Neural cell (in vitro differentiated cells): Measurements from ENCODE around the gene PRKCQ. TPM values are rescaled to one million over a fixed set of nuclear protein-coding genes. Genes with fewer than 3 reads are reported as not detected.

Experiments used
- H2AFZ ChIP-seq: fragments of 200-600, 300-800 bp; sonication (generic), shearing (Covaris generic); 2 replicates; pipeline ENCODE4 v1.6.0; 2014; ENCODE audit warnings: low read depth, mild to moderate bottlenecking, antibody characterized with exemption, low read length, moderate library complexity
- H3F3A ChIP-seq: fragments of 200-600 bp; shearing (Covaris generic); 2 replicates; pipeline ENCODE4 v1.6.1; 2016; ENCODE audit warnings: mild to moderate bottlenecking, moderate library complexity, mixed read lengths, antibody characterized with exemption, low read length; ENCODE audit not compliant: insufficient read depth, poor library complexity, severe bottlenecking
- H3K27ac ChIP-seq: fragments of 200-600, 300-800 bp; sonication (generic), shearing (Covaris generic); 2 replicates; pipeline ENCODE4 v1.5.1; 2014; ENCODE audit warnings: mild to moderate bottlenecking, low read length, moderate library complexity
- H3K27me3 ChIP-seq: fragments of 300-800, 200-600 bp; sonication (generic), shearing (Covaris generic); 2 replicates; pipeline ENCODE4 v1.6.0; 2014; ENCODE audit warnings: mild to moderate bottlenecking, low read depth, low read length, moderate library complexity; ENCODE audit not compliant: insufficient read depth
- H3K36me3 ChIP-seq: fragments of 300-800, 200-600 bp; sonication (generic), shearing (Covaris generic); 2 replicates; pipeline ENCODE4 v1.5.1; 2014; ENCODE audit warnings: mild to moderate bottlenecking, antibody characterized with exemption, low read length, moderate library complexity; ENCODE audit not compliant: insufficient read depth
- H3K4me2 ChIP-seq: fragments of 300-800, 200-600 bp; sonication (generic), shearing (Covaris generic); 2 replicates; pipeline ENCODE4 v1.6.0; 2014; ENCODE audit warnings: mild to moderate bottlenecking, low read length
- H3K4me3 ChIP-seq: fragments of 300-800, 200-600 bp; sonication (generic), shearing (Covaris generic); 2 replicates; pipeline ENCODE4 v1.5.1; 2014; ENCODE audit warnings: mild to moderate bottlenecking, low read length, moderate library complexity
- H3K79me2 ChIP-seq: fragments of 200-600 bp; shearing (Covaris generic); replicated peaks from 2 replicates; pipeline ENCODE4 v1.6.0; 2014; ENCODE audit warnings: mild to moderate bottlenecking, low read length, moderate library complexity; ENCODE audit not compliant: insufficient read depth
- H3K9ac ChIP-seq: fragments of 300-800, 200-600 bp; sonication (generic), shearing (Covaris generic); 2 replicates; pipeline ENCODE4 v1.6.1; 2016; ENCODE audit warnings: mild to moderate bottlenecking, low read length, mixed read lengths
- H3K9me2 ChIP-seq: fragments of 200-600 bp; shearing (Covaris generic); 2 replicates; pipeline ENCODE4 v1.6.1; 2016; ENCODE audit warnings: mild to moderate bottlenecking, low read length, mixed read lengths; ENCODE audit not compliant: insufficient read depth
- H3K9me3 ChIP-seq: fragments of 200-600, 300-800 bp; sonication (generic), shearing (Covaris generic); 2 replicates; pipeline ENCODE4 v1.6.1; 2016; ENCODE audit warnings: mild to moderate bottlenecking, mixed run types, low read length, moderate library complexity, mixed read lengths
- H4K20me1 ChIP-seq: fragments of 200-600 bp; shearing (Covaris generic); 2 replicates; pipeline ENCODE4 v1.6.1; 2016; ENCODE audit warnings: mild to moderate bottlenecking, mixed run types; ENCODE audit not compliant: insufficient read depth
- CTCF ChIP-seq: fragments of 450-650 bp; IDR thresholded peaks from 2 replicates; pipeline ENCODE4 v1.5.1; 2014; ENCODE audit warnings: antibody characterized with exemption, mild to moderate bottlenecking, moderate library complexity; ENCODE audit not compliant: poor library complexity, severe bottlenecking
- EP300 ChIP-seq: fragments of 450-650 bp; conservative IDR thresholded peaks from 2 replicates; pipeline ENCODE4 v1.6.1; 2014; ENCODE audit warnings: antibody characterized with exemption, mild to moderate bottlenecking, moderate library complexity; ENCODE audit not compliant: poor library complexity, severe bottlenecking
- EZH2 ChIP-seq: fragments of 200-600, 300-800 bp; shearing (Covaris generic), sonication (generic); IDR thresholded peaks from 2 replicates; pipeline ENCODE4 v1.6.1; 2014; ENCODE audit warnings: antibody characterized with exemption, low read length, borderline replicate concordance, mild to moderate bottlenecking; ENCODE audit not compliant: insufficient read depth, poor library complexity, severe bottlenecking
- MXI1 ChIP-seq: fragments of 450-650 bp; conservative IDR thresholded peaks from 2 replicates; pipeline ENCODE4 v1.6.1; 2014; ENCODE audit warnings: antibody characterized with exemption, mild to moderate bottlenecking; ENCODE audit not compliant: poor library complexity, severe bottlenecking
- POLR2AphosphoS5 ChIP-seq: IDR thresholded peaks from 2 replicates; pipeline ENCODE4 v1.6.1; 2012
- RAD21 ChIP-seq: fragments of 450-650 bp; conservative IDR thresholded peaks from 2 replicates; pipeline ENCODE4 v1.6.1; 2014; ENCODE audit warnings: antibody characterized with exemption, mild to moderate bottlenecking, moderate library complexity
- REST ChIP-seq: IDR thresholded peaks from 2 replicates; pipeline ENCODE4 v1.6.1; 2012; ENCODE audit warnings: borderline replicate concordance
- SMC3 ChIP-seq: fragments of 450-650 bp; conservative IDR thresholded peaks from 2 replicates; pipeline ENCODE4 v1.6.1; 2014; ENCODE audit warnings: antibody characterized with exemption, mild to moderate bottlenecking, moderate library complexity; ENCODE audit not compliant: poor library complexity
- TAF1 ChIP-seq: IDR thresholded peaks from 2 replicates; pipeline ENCODE4 v1.6.1; 2012; ENCODE audit warnings: low read depth
- polyA plus RNA-seq: library from polyadenylated mRNA; depleted of rRNA; stranded (reverse); fragments of >200 nt; gene quantifications from 2 replicates; pipeline ENCODE4 v1.2.3, GENCODE V29; 2014

Gene PRKCQ
- polyA plus RNA-seq, 1 donor from 2014 or later: 0.61 TPM

GRCh38 chr10:6528198-6528950 is 51.7 kb downstream of the PRKCQ start:
- TF ChIP-seq MXI1: no peak
- no peak for TF ChIP-seq EZH2
- TF ChIP-seq CTCF: no peak
- no peak for TF ChIP-seq SMC3
- no peak for TF ChIP-seq TAF1
- no peak for TF ChIP-seq REST
- no peak for TF ChIP-seq POLR2AphosphoS5
- no peak for TF ChIP-seq RAD21
- no peak for TF ChIP-seq EP300
- H3K9me2 ChIP-seq: no peaks in the 10 kb centered on the region

GRCh38 chr10:6525599-6526165 is 54.4 kb downstream of the PRKCQ start:
- Histone ChIP-seq H3K9me3 (no peaks in the 10 kb centered on the region), H3K79me2 (no peaks in the 10 kb centered on the region), H3K9ac (no peak overlapping the region), H4K20me1 (no peaks in the 10 kb centered on the region), H3K9me2 (no peaks in the 10 kb centered on the region), H3F3A (no peaks in the 10 kb centered on the region), H3K4me3 (no peak overlapping the region), H2AFZ (no peak overlapping the region), H3K36me3 (no peaks in the 10 kb centered on the region), H3K27me3 (no peaks in the 10 kb centered on the region), H3K27ac (no peak overlapping the region), H3K4me2 (no peak overlapping the region)
- TF ChIP-seq MXI1 (no peak), SMC3 (no peak), RAD21 (no peak), REST (no peak), POLR2AphosphoS5 (no peak)

More at GRCh38 chr10:6528198-6528950, 51.7 kb downstream of the PRKCQ start:
- Histone ChIP-seq H2AFZ (no peak overlapping the region), H3K4me2 (no peak overlapping the region), H3K9ac (no peak overlapping the region), H3K4me3 (no peak overlapping the region), H3K36me3 (no peaks in the 10 kb centered on the region), H3K9me3 (no peaks in the 10 kb centered on the region), H3K27ac (no peak overlapping the region), H3K79me2 (no peaks in the 10 kb centered on the region), H3F3A (no peaks in the 10 kb centered on the region), H4K20me1 (no peaks in the 10 kb centered on the region), H3K27me3 (no peaks in the 10 kb centered on the region)
